ENCODE results near the gene RREB1.

Gene RREB1

DNA sequence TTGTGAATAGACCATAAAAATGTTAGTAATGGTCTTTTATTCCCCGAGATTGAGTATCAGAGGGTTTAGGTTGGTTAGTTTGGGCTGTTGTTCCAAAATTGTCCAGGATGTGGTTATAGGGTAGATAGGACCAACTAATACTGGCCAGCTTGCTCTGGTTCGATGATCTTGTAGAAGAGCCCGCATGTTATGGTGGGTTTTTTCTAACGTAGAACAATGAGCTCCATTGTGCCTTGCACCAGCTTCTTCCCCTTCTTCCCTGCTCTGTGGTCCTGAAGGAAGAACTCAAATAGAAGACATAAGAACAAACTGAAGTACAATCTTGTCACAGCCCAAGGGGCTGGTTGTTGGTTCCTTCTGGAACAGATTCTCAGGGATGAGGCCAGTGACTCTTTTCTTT is 70.5 kb downstream of the RREB1 start:
- H3K27me3 ChIP-seq (ENCODE audit: control insufficient read depth, insufficient read depth, low read length) = no peaks in the 10 kb centered on the region
- no peak overlapping the region for H3K4me2 ChIP-seq (ENCODE audit: low read length)
- peaks cover 9% of the 10 kb centered on the region for H3K4me1 ChIP-seq
- H3K36me3 ChIP-seq (ENCODE audit: control insufficient read depth, insufficient read depth, low read length) = no peaks in the 10 kb centered on the region
- no peaks in the 10 kb centered on the region for H3K9me3 ChIP-seq (ENCODE audit: control insufficient read depth, low read length)
- H2AFZ ChIP-seq = no peak overlapping the region
- TF ChIP-seq, protein P1, sequence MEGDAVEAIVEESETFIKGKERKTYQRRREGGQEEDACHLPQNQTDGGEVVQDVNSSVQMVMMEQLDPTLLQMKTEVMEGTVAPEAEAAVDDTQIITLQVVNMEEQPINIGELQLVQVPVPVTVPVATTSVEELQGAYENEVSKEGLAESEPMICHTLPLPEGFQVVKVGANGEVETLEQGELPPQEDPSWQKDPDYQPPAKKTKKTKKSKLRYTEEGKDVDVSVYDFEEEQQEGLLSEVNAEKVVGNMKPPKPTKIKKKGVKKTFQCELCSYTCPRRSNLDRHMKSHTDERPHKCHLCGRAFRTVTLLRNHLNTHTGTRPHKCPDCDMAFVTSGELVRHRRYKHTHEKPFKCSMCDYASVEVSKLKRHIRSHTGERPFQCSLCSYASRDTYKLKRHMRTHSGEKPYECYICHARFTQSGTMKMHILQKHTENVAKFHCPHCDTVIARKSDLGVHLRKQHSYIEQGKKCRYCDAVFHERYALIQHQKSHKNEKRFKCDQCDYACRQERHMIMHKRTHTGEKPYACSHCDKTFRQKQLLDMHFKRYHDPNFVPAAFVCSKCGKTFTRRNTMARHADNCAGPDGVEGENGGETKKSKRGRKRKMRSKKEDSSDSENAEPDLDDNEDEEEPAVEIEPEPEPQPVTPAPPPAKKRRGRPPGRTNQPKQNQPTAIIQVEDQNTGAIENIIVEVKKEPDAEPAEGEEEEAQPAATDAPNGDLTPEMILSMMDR (IDR thresholded peaks at IDR 0.05) = no peak
- no peak overlapping the region for H3K4me3 ChIP-seq (ENCODE audit: low read depth, low read length)
- peaks cover 18% of the 10 kb centered on the region for H3K79me2 ChIP-seq
- no peak overlapping the region for H3K27ac ChIP-seq
- no peak overlapping the region for H3K9ac ChIP-seq

DNA sequence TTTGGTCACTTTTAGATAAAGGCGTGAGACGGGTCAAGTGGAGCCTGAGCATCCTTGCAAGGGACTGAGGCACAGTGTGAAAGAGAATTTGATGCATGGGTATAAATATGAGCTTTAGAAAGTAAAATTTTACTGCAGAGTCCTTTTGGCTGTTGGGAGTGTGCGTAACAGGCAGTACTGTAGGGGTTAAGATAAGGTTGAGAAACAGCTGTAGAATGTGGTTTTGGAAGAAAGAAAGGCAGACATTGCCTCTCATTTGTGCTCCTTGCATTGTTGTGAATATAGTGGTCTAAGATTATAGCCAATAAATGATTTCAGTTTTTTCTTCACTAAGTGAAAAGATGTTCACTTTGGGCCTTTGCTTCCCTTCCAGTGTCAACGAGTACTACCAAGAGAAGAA is 73.0 kb downstream of the RREB1 start:
- Histone ChIP-seq H3K79me2 (peaks cover 26% of the 10 kb centered on the region), H3K27me3 (ENCODE audit: control insufficient read depth, insufficient read depth, low read length) (no peaks in the 10 kb centered on the region), H3K4me3 (ENCODE audit: low read depth, low read length) (no peak overlapping the region), H3K4me1 (no peaks in the 10 kb centered on the region), H3K36me3 (ENCODE audit: control insufficient read depth, insufficient read depth, low read length) (no peaks in the 10 kb centered on the region), H2AFZ (no peak overlapping the region), H3K4me2 (ENCODE audit: low read length) (no peak overlapping the region), H3K9ac (no peak overlapping the region), H3K9me3 (ENCODE audit: control insufficient read depth, low read length) (no peaks in the 10 kb centered on the region), H3K27ac (no peak overlapping the region)
- TF ChIP-seq, protein P1 (IDR thresholded peaks at IDR 0.05) = no peak

DNA sequence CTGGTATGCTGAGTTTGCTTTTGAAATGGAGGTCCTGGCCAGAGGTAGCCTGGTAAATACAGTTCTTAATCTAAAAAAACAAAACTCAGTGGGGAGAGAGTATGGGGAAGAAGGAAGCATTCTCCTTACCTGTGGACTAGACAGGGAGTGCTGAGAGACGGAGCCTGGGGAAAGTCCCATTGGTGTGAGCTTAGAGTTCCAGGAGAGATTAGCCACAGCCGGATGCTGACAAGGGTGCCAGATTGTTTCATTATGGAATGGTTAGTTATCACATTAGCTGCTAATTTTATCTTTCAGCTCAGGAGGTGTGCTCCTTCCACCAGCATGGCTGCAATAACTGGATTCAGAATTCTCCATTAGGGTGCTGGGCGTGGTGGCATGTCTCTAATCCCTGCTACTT is 75.9 kb downstream of the RREB1 start:
- Histone ChIP-seq H2AFZ (no peak overlapping the region), H3K4me2 (ENCODE audit: low read length) (no peak overlapping the region), H3K4me1 (no peaks in the 10 kb centered on the region), H3K36me3 (ENCODE audit: control insufficient read depth, insufficient read depth, low read length) (no peaks in the 10 kb centered on the region), H3K27ac (no peak overlapping the region), H3K27me3 (ENCODE audit: control insufficient read depth, insufficient read depth, low read length) (no peaks in the 10 kb centered on the region), H3K9ac (no peak overlapping the region), H3K9me3 (ENCODE audit: control insufficient read depth, low read length) (no peaks in the 10 kb centered on the region), H3K4me3 (ENCODE audit: low read depth, low read length) (no peak overlapping the region), H3K79me2 (peaks cover 12% of the 10 kb centered on the region)
- TF ChIP-seq, protein P1 (IDR thresholded peaks at IDR 0.05) = no peak

DNA sequence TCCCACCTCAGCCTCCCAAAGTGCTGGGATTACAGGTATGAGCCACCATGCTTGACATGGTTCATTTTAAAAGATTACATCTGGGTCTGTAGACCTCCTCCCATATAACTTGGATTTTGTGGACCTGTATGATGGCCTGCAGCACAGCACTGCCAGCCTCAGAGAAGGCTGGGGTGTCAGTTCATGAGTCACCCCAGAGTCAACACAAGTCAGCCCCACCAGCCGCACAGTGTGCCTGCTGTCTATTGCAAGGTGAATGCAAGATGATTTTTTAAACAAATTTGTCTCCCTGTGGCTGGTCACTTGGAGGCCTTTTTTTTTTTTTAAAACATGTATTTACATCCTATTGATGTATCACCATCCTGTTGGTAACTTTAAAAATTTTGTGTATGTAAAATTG is 76.7 kb downstream of the RREB1 start:
- Histone ChIP-seq H3K4me3 (ENCODE audit: low read depth, low read length) (no peak overlapping the region), H3K27me3 (ENCODE audit: control insufficient read depth, insufficient read depth, low read length) (no peaks in the 10 kb centered on the region), H3K79me2 (peaks cover 12% of the 10 kb centered on the region), H3K4me1 (no peaks in the 10 kb centered on the region), H3K9me3 (ENCODE audit: control insufficient read depth, low read length) (no peaks in the 10 kb centered on the region), H2AFZ (no peak overlapping the region), H3K27ac (no peak overlapping the region), H3K9ac (no peak overlapping the region), H3K4me2 (ENCODE audit: low read length) (no peak overlapping the region), H3K36me3 (ENCODE audit: control insufficient read depth, insufficient read depth, low read length) (no peaks in the 10 kb centered on the region)
- TF ChIP-seq, protein P1 (IDR thresholded peaks at IDR 0.05) = no peak

DNA sequence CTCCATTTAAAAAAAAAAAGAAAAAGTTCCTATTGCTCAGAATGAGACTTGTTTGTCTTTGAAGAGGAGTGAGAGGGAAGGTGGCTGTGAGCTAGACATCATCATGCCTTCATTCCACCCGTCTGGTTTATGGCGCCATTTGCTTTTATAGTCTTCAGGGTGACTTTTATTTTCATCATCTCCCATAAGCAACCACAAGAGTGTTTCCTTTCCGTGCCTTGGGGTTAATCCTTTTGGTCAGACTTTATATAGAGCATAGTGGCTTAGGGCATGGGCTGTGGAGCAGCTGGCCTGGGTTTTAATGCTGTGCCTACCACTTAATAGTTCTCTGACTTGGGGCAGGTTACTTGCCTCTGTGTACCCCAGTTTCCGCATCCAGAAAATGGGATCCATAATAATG is 77.8 kb downstream of the RREB1 start:
- H3K36me3 ChIP-seq (ENCODE audit: control insufficient read depth, insufficient read depth, low read length) = no peaks in the 10 kb centered on the region
- H3K9me3 ChIP-seq (ENCODE audit: control insufficient read depth, low read length) = no peaks in the 10 kb centered on the region
- no peaks in the 10 kb centered on the region for H3K4me1 ChIP-seq
- no peak overlapping the region for H3K4me2 ChIP-seq (ENCODE audit: low read length)
- no peak overlapping the region for H2AFZ ChIP-seq
- TF ChIP-seq, protein P1 (IDR thresholded peaks at IDR 0.05) = no peak
- no peak overlapping the region for H3K9ac ChIP-seq
- H3K27me3 ChIP-seq (ENCODE audit: control insufficient read depth, insufficient read depth, low read length) = no peaks in the 10 kb centered on the region
- H3K4me3 ChIP-seq (ENCODE audit: low read depth, low read length) = no peak overlapping the region
- H3K27ac ChIP-seq = no peak overlapping the region
- peaks cover 12% of the 10 kb centered on the region for H3K79me2 ChIP-seq

All from parathyroid adenoma (tissue), 2 donors.